HepG2 (cell line): Measurements from ENCODE around the gene TBC1D4. TPM values are rescaled to one million over a fixed set of nuclear protein-coding genes. Genes with fewer than 3 reads are reported as not detected.
A peak's percentile ranks its signal among the peaks of the same experiment; 100 is the strongest.
"Not testable (repeated sequence)": the region's sequence is repeated elsewhere in the genome, so short reads cannot be mapped to it uniquely, and the experiment has no call there.

Experiments
- ATAC-seq: fragments of 200-7000 bp; cut with Tn5 transposase; 3 replicates; pipeline ENCODE4 v1.9.1; 2020; ENCODE audit warnings: mild to moderate bottlenecking, moderate library complexity
- BruUV-seq: library from RNA; stranded (reverse); fragments of 400-500 nt; replicated peaks from 2 replicates; lab custom pipeline; 2021; lab: Mats Ljungman, UMichigan
- CTCF ChIA-PET: fragments of 300-600 bp; formaldehyde crosslinking; extraction: SDS; loops from one replicate; lab custom pipeline; 2021; ENCODE audit warnings: low total read pairs, inconsistent platforms, low intra/inter-chr PET ratio; lab: Yijun Ruan, JAX
- POLR2A ChIA-PET: fragments of 350-600 bp; sonication (Branson Sonifier 250); formaldehyde crosslinking; loops from one replicate; lab custom pipeline; 2020; ENCODE audit warnings: antibody characterized with exemption, inconsistent platforms; lab: Yijun Ruan, JAX
- DNase-seq: peaks from one replicate; pipeline ENCODE4 v3.0.0-alpha.2; 2015; ENCODE audit warnings: low spot score
- FAIRE-seq: peaks from 3 replicates; lab custom pipeline; 2011; peaks lifted over from hg19 to GRCh38; lab: Jason Lieb, UNC
- H2AFZ ChIP-seq: one replicate; pipeline ENCODE4 v1.6.1; 2011; ENCODE audit warnings: low read length, inconsistent platforms
- H3K27ac ChIP-seq: fragments of 300-600 bp; 3 replicates; pipeline ENCODE4 v1.8.0; 2011; ENCODE audit warnings: mixed run types, mild to moderate bottlenecking, mixed read lengths, low read length, inconsistent platforms; ENCODE audit not compliant: insufficient read depth; ENCODE audit errors: extremely low read length
- H3K27me3 ChIP-seq, 2 experiments: fragments of 200-600 bp in 1 of 2; 2 replicates in 1 of 2; 3 replicates in 1 of 2; pipeline versions ENCODE4 v1.6.0 to v1.8.0; 2011; ENCODE audit warnings: low read length in 2 of 2, mild to moderate bottlenecking in 2 of 2, moderate library complexity in 2 of 2, inconsistent platforms in 1 of 2; ENCODE audit not compliant: insufficient read depth in 2 of 2, control insufficient read depth in 1 of 2
- H3K36me3 ChIP-seq, 2 experiments: fragments of 200-600 bp in 1 of 2; replicated peaks in 1 of 2; 2 replicates in 1 of 2; 3 replicates in 1 of 2; pipeline versions ENCODE4 v1.5.1 to v1.8.0; 2011; ENCODE audit warnings: low read length in 2 of 2, inconsistent platforms in 1 of 2; ENCODE audit not compliant: insufficient read depth in 2 of 2, control insufficient read depth in 1 of 2
- H3K4me1 ChIP-seq: 2 replicates; pipeline ENCODE4 v1.5.1; 2012; ENCODE audit warnings: low read length, inconsistent platforms; ENCODE audit not compliant: insufficient read depth
- H3K4me2 ChIP-seq: 2 replicates; pipeline ENCODE4 v1.6.0; 2011; ENCODE audit warnings: low read depth, low read length, inconsistent platforms
- H3K4me3 ChIP-seq, 3 experiments: fragments of 200-600 bp in 1 of 3; sonication (generic), shearing (Covaris generic) in 1 of 3; replicated peaks in 1 of 3; 2 replicates each; pipeline ENCODE4 v1.5.1; 2011 to 2016; ENCODE audit warnings: low read length in 3 of 3, inconsistent platforms in 2 of 3, low read depth in 2 of 3, mild to moderate bottlenecking in 2 of 3, control low read depth in 1 of 3, mixed read lengths in 1 of 3; ENCODE audit not compliant: insufficient read depth in 1 of 3
- H3K79me2 ChIP-seq: one replicate; pipeline ENCODE4 v1.6.1; 2011; ENCODE audit warnings: low read length, inconsistent platforms; ENCODE audit not compliant: insufficient read depth
- H3K9ac ChIP-seq: 2 replicates; pipeline ENCODE4 v1.6.0; 2011; ENCODE audit warnings: mild to moderate bottlenecking, low read depth, low read length, inconsistent platforms; ENCODE audit not compliant: insufficient read depth
- H3K9me3 ChIP-seq: 2 replicates; pipeline ENCODE4 v1.5.1; 2012; ENCODE audit warnings: mild to moderate bottlenecking, low read length
- H4K20me1 ChIP-seq: 2 replicates; pipeline ENCODE4 v1.6.0; 2011; ENCODE audit warnings: inconsistent platforms, mild to moderate bottlenecking, low read length, moderate library complexity; ENCODE audit not compliant: insufficient read depth
- ATF7-NPFF ChIP-seq: sonication (generic); formaldehyde crosslinking; IDR thresholded peaks from 2 replicates; pipeline ENCODE4 v1.8.1; 2023; ENCODE audit warnings: mild to moderate bottlenecking, low read depth, missing genetic modification reagents, moderate library complexity
- ATM ChIP-seq: fragments of 450-650 bp; IDR thresholded peaks from 2 replicates; pipeline ENCODE4 v1.7.1; 2017; ENCODE audit warnings: mild to moderate bottlenecking, borderline replicate concordance
- BCLAF1 ChIP-seq: fragments of 450-650 bp; IDR thresholded peaks from 2 replicates; pipeline ENCODE4 v1.6.1; 2017; ENCODE audit warnings: mild to moderate bottlenecking
- CREB3 ChIP-seq: sonication (generic); formaldehyde crosslinking; IDR thresholded peaks from 2 replicates; pipeline ENCODE4 v1.5.0; 2020; ENCODE audit warnings: missing genetic modification reagents
- SIN3B ChIP-seq: fragments of 150-350 bp; IDR thresholded peaks from 2 replicates; pipeline ENCODE4 v1.6.1; 2014; ENCODE audit warnings: low read length
- ZFP82 ChIP-seq: sonication (generic); formaldehyde crosslinking; IDR thresholded peaks from 2 replicates; pipeline ENCODE4 v1.5.1; 2020; ENCODE audit warnings: mild to moderate bottlenecking, missing genetic modification reagents, borderline replicate concordance
- ZNF652 ChIP-seq: IDR thresholded peaks from 2 replicates; pipeline ENCODE4 v1.6.1; 2016; ENCODE audit warnings: low read depth, borderline replicate concordance
- WGBS: methylation state at CpG from one replicate; pipeline ENCODE4 v1.1.6; 2017; ENCODE audit warnings: low lambda C conversion rate; 5-methylcytosine and 5-hydroxymethylcytosine counted together
- in situ Hi-C: cut with HindIII; loops from 2 replicates; pipeline ENCODE4 v1.10.0; 2017; ENCODE audit warnings: low pct_unique_long_range_greater_than_20kb; ENCODE audit not compliant: extremely low pct_ligation_motif_present
- intact Hi-C: fragments of 100-400 bp; cut with micrococcal nuclease; formaldehyde crosslinking; loops from one replicate; pipeline ENCODE4 v1.10.0; 2022; ENCODE audit not compliant: unreplicated experiment
- polyA plus RNA-seq, 8 experiments: library from polyadenylated mRNA; depleted of rRNA in 3 of 8; stranded (reverse) in 7 of 8; unstranded in 1 of 8; fragments of >200 nt; fragmentation: Illumina TruSeq in 4 of 8; extraction: Trizol in 4 of 8; gene quantifications; 2 replicates each; pipeline versions ENCODE4 v1.2.1 to v1.2.3, GENCODE V29; 2011 to 2016; ENCODE audit warnings: low read depth in 4 of 8, missing spikeins in 1 of 8, mixed read lengths in 1 of 8; ENCODE audit not compliant: insufficient read depth in 1 of 8
- total RNA-seq, 5 experiments: library from RNA; depleted of rRNA; stranded (reverse); fragments of >200 nt; fragmentation: Illumina TruSeq; extraction: Trizol; gene quantifications; 2 replicates each; pipeline ENCODE4 v1.2.3, GENCODE V29; 2016; ENCODE audit warnings: low read depth in 1 of 5
- TF ChIP-seq, protein P1 (sequence below): sonication (generic); formaldehyde crosslinking; IDR thresholded peaks from 2 replicates; pipeline ENCODE4 v1.4.0; 2020; ENCODE audit warnings: low read depth, mild to moderate bottlenecking, missing genetic modification reagents

Gene TBC1D4
- total and polyA plus RNA-seq, 2 of the 13 experiments (the other 11 are each of a cell fraction or from before 2014, with no cell fraction given): 35.9 to 64.4 TPM

DNA sequence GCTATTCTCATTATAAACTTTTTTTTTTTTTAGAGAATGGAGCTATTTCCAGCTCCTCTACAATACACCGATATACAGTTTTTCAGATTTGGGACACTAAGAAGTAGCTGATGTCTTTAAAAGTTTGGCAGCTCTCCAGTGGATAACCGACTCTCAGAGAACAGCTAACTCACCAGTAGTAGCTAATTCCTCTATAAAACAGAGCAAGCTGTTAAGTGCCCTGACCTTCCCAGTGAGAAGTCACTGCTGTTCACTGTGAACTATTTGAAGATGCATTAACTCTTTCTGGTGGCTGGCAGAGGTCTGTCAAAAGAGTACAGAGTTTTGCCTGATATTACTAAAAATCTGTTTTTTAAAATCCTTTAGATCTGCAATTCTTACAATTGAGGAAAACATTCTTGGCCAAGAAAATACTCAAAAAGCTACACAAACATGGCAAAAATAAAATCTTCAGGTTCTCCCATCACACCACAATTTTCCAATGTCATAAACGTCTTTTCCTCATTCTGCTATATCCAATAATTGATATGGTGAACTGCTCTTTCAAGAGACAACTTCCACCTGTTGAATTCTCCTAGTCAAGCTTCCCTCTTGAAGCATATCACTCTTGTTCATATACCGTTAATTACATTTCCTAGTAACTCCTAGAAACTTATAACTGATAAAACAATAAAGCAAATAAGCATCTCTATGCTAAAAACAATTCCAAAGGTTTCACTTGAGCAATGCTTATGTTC, 44.2 kb downstream of the TBC1D4 start:
- Histone ChIP-seq H3K9ac (no peak overlapping the region), H2AFZ (no peak overlapping the region), H3K36me3 (no peaks in the 10 kb centered on the region; a peak in 1 of 5 replicates)
- no peak for DNase-seq
- no peak for FAIRE-seq
- intact Hi-C loops: no loop called here
- ChIA-PET POLR2A (interaction anchor here (1.2 to 1.6 kb wide), 2 partner anchors 10 to 21 kb away, joined by 3 to 4 read pairs; no protein-coding TSS in a partner anchor), CTCF (no interaction called here)
- TF ChIP-seq ATF7-NPFF (CRISPR knock-in tag) (no peak), ZNF652 (peak; percentile 86), ZFP82 (CRISPR knock-in tag) (no peak), CREB3 (no peak), BCLAF1 (no peak), ATM (no peak), SIN3B (no peak)
- TF ChIP-seq, protein P1, sequence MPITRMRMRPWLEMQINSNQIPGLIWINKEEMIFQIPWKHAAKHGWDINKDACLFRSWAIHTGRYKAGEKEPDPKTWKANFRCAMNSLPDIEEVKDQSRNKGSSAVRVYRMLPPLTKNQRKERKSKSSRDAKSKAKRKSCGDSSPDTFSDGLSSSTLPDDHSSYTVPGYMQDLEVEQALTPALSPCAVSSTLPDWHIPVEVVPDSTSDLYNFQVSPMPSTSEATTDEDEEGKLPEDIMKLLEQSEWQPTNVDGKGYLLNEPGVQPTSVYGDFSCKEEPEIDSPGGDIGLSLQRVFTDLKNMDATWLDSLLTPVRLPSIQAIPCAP: no peak
- TF ChIP-seq, all 625 proteins: peak for 1
- H3K4me1 ChIP-seq: peaks cover 68% of the 10 kb centered on the region
- H3K9me3 ChIP-seq: no peaks in the 10 kb centered on the region
- 78% methylated on average over 4 of the region's 4 CpGs for WGBS
- no peak overlapping the region for H3K4me3 ChIP-seq
- H3K4me2 ChIP-seq: no peak overlapping the region
- H4K20me1 ChIP-seq: peaks cover 7% of the 10 kb centered on the region; the same call in 1 of the 2 replicates
- in situ Hi-C loops: no loop called here
- H3K27me3 ChIP-seq: no peaks in the 10 kb centered on the region
- no TSS peak for BruUV-seq
- no peak for ATAC-seq
- H3K27ac ChIP-seq: no peak overlapping the region
- H3K79me2 ChIP-seq: peaks cover 95% of the 10 kb centered on the region

DNA sequence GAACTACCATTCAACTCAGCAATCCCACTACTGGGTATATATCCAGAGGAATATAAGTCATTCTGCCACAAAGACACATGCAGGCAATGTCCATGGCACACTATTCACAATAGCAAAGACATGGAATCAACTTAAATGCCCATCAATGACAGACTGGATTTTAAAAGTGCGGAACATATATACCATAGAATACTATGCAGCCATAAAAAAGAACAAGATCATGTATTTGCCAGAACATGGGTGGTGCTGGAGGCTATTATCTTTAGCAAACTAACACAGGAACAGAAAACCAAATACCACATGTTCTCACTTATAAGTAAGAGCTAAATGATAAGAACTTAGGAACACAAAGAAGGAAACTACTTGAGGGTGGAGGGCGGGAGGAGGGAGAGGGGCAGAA, 47.8 kb downstream of the TBC1D4 start:
- peaks cover 66% of the 10 kb centered on the region for H3K4me1 ChIP-seq
- POLR2A ChIA-PET, FAIRE-seq, intact Hi-C loops, H3K36me3 ChIP-seq, H3K4me3 ChIP-seq, H3K4me2 ChIP-seq, H3K9me3 ChIP-seq, in situ Hi-C loops, H3K27ac ChIP-seq, H2AFZ ChIP-seq, H3K9ac ChIP-seq, CTCF ChIA-PET, H3K27me3 ChIP-seq, ATAC-seq, DNase-seq, BruUV-seq: not testable (repeated sequence)
- peaks cover 23% of the 10 kb centered on the region; the same call in 1 of the 2 replicates for H4K20me1 ChIP-seq
- H3K79me2 ChIP-seq: peaks cover 97% of the 10 kb centered on the region
- WGBS: 97% methylated on average over 2 of the region's 2 CpGs
